ENCODE results near the gene VAMP8.
"Not testable (repeated sequence)": the region's sequence is repeated elsewhere in the genome, so short reads cannot be mapped to it uniquely, and the experiment has no call there.

The VAMP8 gene

GRCh38 chr2:85547859-85548607 is 29.4 kb upstream of the VAMP8 start:
- no peak for DNase-seq

GRCh38 chr2:85548608-85548900 is 28.8 kb upstream of the VAMP8 start:
- DNase-seq = no peak

GRCh38 chr2:85549095-85549494 is 28.3 kb upstream of the VAMP8 start:
- no peak for DNase-seq

- no peak for DNase-seq
These were observed 27.6 kb upstream of the VAMP8 start for GRCh38 chr2:85549826-85550225.

- DNase-seq = no peak
These were observed 26.9 kb upstream of the VAMP8 start for GRCh38 chr2:85550486-85550885.

- DNase-seq = peak; percentile 93
These were observed 25.4 kb upstream of the VAMP8 start for GRCh38 chr2:85551698-85552678.

GRCh38 chr2:85553184-85553583 is 24.2 kb upstream of the VAMP8 start:
- DNase-seq = no peak

GRCh38 chr2:85554980-85555612 is 22.3 kb upstream of the VAMP8 start:
- no peak for DNase-seq

GRCh38 chr2:85557130-85557529 is 20.3 kb upstream of the VAMP8 start:
- no peak for DNase-seq

- DNase-seq = no peak
These were observed 19.2 kb upstream of the VAMP8 start for GRCh38 chr2:85558160-85558559.

- not testable (repeated sequence) for DNase-seq
These were observed 17.0 kb upstream of the VAMP8 start for GRCh38 chr2:85560403-85560726.

GRCh38 chr2:85560812-85561279 is 16.5 kb upstream of the VAMP8 start:
- no peak for DNase-seq

GRCh38 chr2:85561280-85562212 is 15.8 kb upstream of the VAMP8 start, which contains the start of gene GGCX:
TSS of gene GGCX (minus strand) at chr2:85561493. CDS start at chr2:85561428, 65 bp downstream.
- peak; percentile 94 for DNase-seq

GRCh38 chr2:85564144-85564563 is 13.2 kb upstream of the VAMP8 start:
- no peak for DNase-seq

GRCh38 chr2:85566265-85566664 is 11.1 kb upstream of the VAMP8 start:
- DNase-seq = no peak

GRCh38 chr2:85575739-85576138 is 1.6 kb upstream of the VAMP8 start:
- no peak for DNase-seq

GRCh38 chr2:85577063-85577385 is 362 bp upstream of the VAMP8 start:
- DNase-seq = no peak

- no peak for DNase-seq
These were observed 1.1 kb downstream of the VAMP8 start for GRCh38 chr2:85578243-85579180.

- no peak for DNase-seq
These were observed 2.0 kb downstream of the VAMP8 start for GRCh38 chr2:85579266-85579935.

GRCh38 chr2:85580206-85580605 is 2.8 kb downstream of the VAMP8 start:
- no peak for DNase-seq

GRCh38 chr2:85582492-85582891 is 5.1 kb downstream of the VAMP8 start:
- no peak for DNase-seq
